Caco-2 (cell line): ENCODE results near the gene ARAP1. TPM values are rescaled to one million over a fixed set of nuclear protein-coding genes. Genes with fewer than 3 reads are reported as not detected.
A peak's percentile ranks its signal among the peaks of the same experiment; 100 is the strongest.

Source experiments
- BruUV-seq: library from RNA; stranded (reverse); fragments of 400-500 nt; replicated peaks from 2 replicates; lab custom pipeline; 2021; lab: Mats Ljungman, UMichigan
- CTCF ChIA-PET: fragments of 300-600 bp; sonication (Branson Sonifier 250); formaldehyde crosslinking; loops from one replicate; lab custom pipeline; 2022; ENCODE audit warnings: antibody characterized with exemption; lab: Charles Lee
- POLR2A ChIA-PET: fragments of 300-600 bp; sonication (Branson Sonifier 250); formaldehyde crosslinking; loops from one replicate; lab custom pipeline; 2022; ENCODE audit warnings: antibody characterized with exemption; lab: Charles Lee
- DNase-seq, 2 experiments: peaks; one replicate each; pipeline versions ENCODE4 v3.0.0 to v3.0.0-alpha.2; 2020 to 2022
- H3K27me3 ChIP-seq: replicated peaks from 2 replicates; pipeline ENCODE4 v1.6.0; 2011; ENCODE audit warnings: low read length; ENCODE audit not compliant: control insufficient read depth, insufficient read depth
- H3K36me3 ChIP-seq: 2 replicates; pipeline ENCODE4 v1.5.1; 2011; ENCODE audit warnings: low read length; ENCODE audit not compliant: control insufficient read depth, insufficient read depth
- H3K4me1 ChIP-seq: fragments of 250-450 bp; sonication (Bioruptor Pico); 2 replicates; pipeline ENCODE4 v1.5.1; 2020; ENCODE audit warnings: mild to moderate bottlenecking
- H3K4me3 ChIP-seq: 2 replicates; pipeline ENCODE4 v1.5.1; 2011; ENCODE audit warnings: low read depth, mild to moderate bottlenecking, control low read depth, low read length
- H3K9me3 ChIP-seq: fragments of 250-450 bp; sonication (Bioruptor Pico); 2 replicates; pipeline ENCODE4 v1.5.1; 2020; ENCODE audit warnings: mild to moderate bottlenecking, moderate library complexity
- H3K27ac Mint-ChIP-seq: one replicate; pipeline ENCODE4 v1.8.0; 2022; ENCODE audit warnings: mixed read lengths; ENCODE audit not compliant: unreplicated experiment
- H3K27me3 Mint-ChIP-seq: one replicate; pipeline ENCODE4 v1.8.0; 2022; ENCODE audit warnings: mixed read lengths; ENCODE audit not compliant: insufficient read depth, unreplicated experiment
- H3K36me3 Mint-ChIP-seq: one replicate; pipeline ENCODE4 v1.8.0; 2022; ENCODE audit warnings: mild to moderate bottlenecking, mixed read lengths; ENCODE audit not compliant: insufficient read depth, unreplicated experiment
- H3K4me1 Mint-ChIP-seq: one replicate; pipeline ENCODE4 v1.8.0; 2022; ENCODE audit warnings: low read depth, mixed read lengths; ENCODE audit not compliant: unreplicated experiment
- H3K4me3 Mint-ChIP-seq: one replicate; pipeline ENCODE4 v1.8.0; 2022; ENCODE audit warnings: mild to moderate bottlenecking, moderate library complexity, mixed read lengths; ENCODE audit not compliant: unreplicated experiment
- H3K9me3 Mint-ChIP-seq: one replicate; pipeline ENCODE4 v1.8.0; 2022; ENCODE audit warnings: mixed read lengths; ENCODE audit not compliant: unreplicated experiment
- intact Hi-C: fragments of 100-400 bp; cut with micrococcal nuclease; formaldehyde crosslinking; loops from one replicate; pipeline ENCODE4 v1.10.0; 2022; ENCODE audit not compliant: unreplicated experiment
- total RNA-seq: library from RNA; stranded (reverse); gene quantifications from 2 replicates; pipeline ENCODE4 v1.2.3, GENCODE V29; 2022
- TF ChIP-seq, protein P1 (sequence below), 2 experiments: fragments of 200-600 bp in 1 of 2; IDR thresholded peaks; 1 replicate in 1 of 2; 2 replicates in 1 of 2; pipeline versions ENCODE4 v1.5.1 to v1.8.0; 2011 to 2022; ENCODE audit warnings: antibody characterized with exemption in 1 of 2, control low read depth in 1 of 2, inconsistent platforms in 1 of 2, low read depth in 1 of 2, low read length in 1 of 2, mild to moderate bottlenecking in 1 of 2, moderate library complexity in 1 of 2; ENCODE audit not compliant: insufficient read depth in 1 of 2, severe bottlenecking in 1 of 2, unreplicated experiment in 1 of 2

The ARAP1 gene
- total RNA-seq, 1 experiment from 2014 or later = 87.1 TPM

DNA sequence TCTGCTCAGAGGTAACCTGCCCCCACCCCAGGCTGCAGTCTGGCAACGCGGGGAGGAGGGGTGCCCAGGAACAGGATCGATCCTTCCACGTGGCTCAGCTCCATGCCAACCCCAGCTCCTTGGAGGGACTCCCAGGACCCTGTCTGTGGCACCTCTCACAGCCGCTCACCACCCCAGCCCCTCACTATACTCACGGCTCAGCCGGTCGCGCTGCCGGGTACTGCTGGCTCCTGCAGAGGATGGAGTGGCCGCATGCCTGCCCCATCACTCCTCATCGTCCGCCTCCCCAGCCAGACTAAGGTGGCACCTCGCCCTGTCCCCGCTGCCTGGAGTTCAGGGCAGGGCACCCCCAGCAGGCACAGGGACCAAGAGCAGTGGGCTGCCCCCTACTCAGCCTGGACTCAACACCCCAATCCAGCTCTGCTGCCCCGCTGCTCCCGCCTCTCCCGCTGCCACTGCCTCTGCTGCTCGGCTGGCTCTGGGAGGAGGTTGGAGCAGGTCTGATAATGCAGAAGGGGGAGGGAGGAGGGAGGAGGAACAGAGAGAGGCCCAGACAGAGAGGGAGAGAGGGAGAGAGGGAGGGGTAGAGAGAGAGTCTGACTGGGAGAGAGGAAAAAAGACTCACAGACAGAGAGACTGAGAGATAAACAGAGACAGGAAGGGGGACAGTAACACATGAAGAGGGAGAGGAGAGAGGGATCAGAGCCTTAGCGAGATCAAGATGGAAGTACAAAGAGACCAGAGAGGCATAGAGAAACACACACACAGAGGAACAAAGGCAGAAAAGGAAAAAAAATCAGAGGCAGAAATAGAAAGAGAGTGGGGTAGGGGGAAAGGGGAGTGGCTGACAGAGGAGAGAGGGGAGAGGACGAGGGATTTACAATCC is 78.0 kb downstream of the ARAP1 start, which contains the start of gene PDE2A:
TSS of gene PDE2A (minus strand) at position 480 of the 886 bp plus-strand sequence. CDS start at position 265, 215 bp downstream.
- no peaks in the 10 kb centered on the region for H3K4me1 ChIP-seq
- TF ChIP-seq, protein P1, sequence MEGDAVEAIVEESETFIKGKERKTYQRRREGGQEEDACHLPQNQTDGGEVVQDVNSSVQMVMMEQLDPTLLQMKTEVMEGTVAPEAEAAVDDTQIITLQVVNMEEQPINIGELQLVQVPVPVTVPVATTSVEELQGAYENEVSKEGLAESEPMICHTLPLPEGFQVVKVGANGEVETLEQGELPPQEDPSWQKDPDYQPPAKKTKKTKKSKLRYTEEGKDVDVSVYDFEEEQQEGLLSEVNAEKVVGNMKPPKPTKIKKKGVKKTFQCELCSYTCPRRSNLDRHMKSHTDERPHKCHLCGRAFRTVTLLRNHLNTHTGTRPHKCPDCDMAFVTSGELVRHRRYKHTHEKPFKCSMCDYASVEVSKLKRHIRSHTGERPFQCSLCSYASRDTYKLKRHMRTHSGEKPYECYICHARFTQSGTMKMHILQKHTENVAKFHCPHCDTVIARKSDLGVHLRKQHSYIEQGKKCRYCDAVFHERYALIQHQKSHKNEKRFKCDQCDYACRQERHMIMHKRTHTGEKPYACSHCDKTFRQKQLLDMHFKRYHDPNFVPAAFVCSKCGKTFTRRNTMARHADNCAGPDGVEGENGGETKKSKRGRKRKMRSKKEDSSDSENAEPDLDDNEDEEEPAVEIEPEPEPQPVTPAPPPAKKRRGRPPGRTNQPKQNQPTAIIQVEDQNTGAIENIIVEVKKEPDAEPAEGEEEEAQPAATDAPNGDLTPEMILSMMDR (IDR thresholded peaks at IDR 0.05; ENCODE audit: insufficient read depth in 1 of 2, low read depth in 1 of 2, low read length in 1 of 2, severe bottlenecking in 1 of 2, unreplicated experiment in 1 of 2) = no peak
- H3K4me3 Mint-ChIP-seq = no peak within 1 kb of the TSS
- H3K36me3 ChIP-seq = no peaks in the 10 kb centered on the region
- H3K9me3 ChIP-seq = no peaks in the 10 kb centered on the region
- H3K9me3 Mint-ChIP-seq = no peaks in the 10 kb centered on the region
- ChIA-PET CTCF (interaction anchor here (1.6 to 2.4 kb wide), 2 partner anchors 10 kb away, joined by 8 to 17 read pairs; no protein-coding TSS in a partner anchor), POLR2A (no interaction called here)
- peaks cover 42% of the 10 kb centered on the region for H3K27me3 Mint-ChIP-seq
- H3K36me3 Mint-ChIP-seq = peaks cover 8% of the 10 kb centered on the region
- no peaks in the 10 kb centered on the region; the same call in 1 of the 2 replicates for H3K27me3 ChIP-seq
- DNase-seq = no peak
- H3K27ac Mint-ChIP-seq = no peak within 1 kb of the TSS
- H3K4me3 ChIP-seq = no peak within 1 kb of the TSS
- BruUV-seq = no TSS peak
- H3K4me1 Mint-ChIP-seq = no peaks in the 10 kb centered on the region
- intact Hi-C loops = no loop called here

DNA sequence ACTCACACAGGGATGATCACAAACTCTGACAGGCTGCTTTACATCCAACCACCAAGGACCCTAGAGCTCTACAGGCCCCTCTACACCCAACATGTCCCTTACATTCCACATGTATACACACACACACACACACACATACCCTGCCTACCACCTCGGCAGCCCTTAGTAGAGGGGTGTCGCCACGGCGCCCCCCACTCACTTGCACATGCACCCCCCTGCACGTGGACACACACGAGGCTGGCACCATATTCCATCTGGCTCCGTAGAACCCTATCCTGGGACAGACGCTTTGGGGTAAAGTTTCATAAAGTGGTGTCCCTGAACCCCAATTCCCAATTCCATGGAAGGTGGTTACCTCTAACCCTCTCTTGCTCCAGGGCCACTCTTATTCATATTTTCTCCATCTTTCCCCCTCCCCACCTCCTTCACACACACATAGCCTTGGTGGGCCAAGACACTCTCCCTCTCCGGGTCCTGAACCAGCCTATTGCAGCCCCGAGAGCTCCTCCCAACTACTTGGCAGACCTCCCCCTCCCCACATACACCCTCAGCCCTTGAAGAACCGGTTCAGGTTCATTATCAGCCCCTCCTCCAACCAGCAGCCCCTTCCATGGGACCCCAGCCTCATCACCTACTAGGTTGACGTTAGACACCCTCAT is 78.8 kb downstream of the ARAP1 start:
- Mint-ChIP-seq H3K4me3 (no peak overlapping the region), H3K27me3 (peaks cover 39% of the 10 kb centered on the region), H3K27ac (no peak overlapping the region), H3K36me3 (peaks cover 8% of the 10 kb centered on the region), H3K4me1 (no peaks in the 10 kb centered on the region), H3K9me3 (no peaks in the 10 kb centered on the region)
- POLR2A ChIA-PET = no interaction called here
- H3K4me1 ChIP-seq = no peaks in the 10 kb centered on the region
- TF ChIP-seq, protein P1 (IDR thresholded peaks at IDR 0.05; ENCODE audit: insufficient read depth in 1 of 2, low read depth in 1 of 2, low read length in 1 of 2, severe bottlenecking in 1 of 2, unreplicated experiment in 1 of 2) = no peak
- no peak overlapping the region for H3K4me3 ChIP-seq
- no TSS peak for BruUV-seq
- CTCF ChIA-PET = interaction anchor here (1.6 kb wide), 1 partner anchor 11 kb away, joined by 8 read pairs; no protein-coding TSS in a partner anchor
- peak in 1 of 2 experiments; percentile 60 for DNase-seq
- intact Hi-C loops = no loop called here
- H3K36me3 ChIP-seq = no peaks in the 10 kb centered on the region
- H3K9me3 ChIP-seq = 0 out of 2 replicates have a peak, but pooled peaks cover 1% of the 10 kb centered on the region
- no peaks in the 10 kb centered on the region; the same call in 1 of the 2 replicates for H3K27me3 ChIP-seq

DNA sequence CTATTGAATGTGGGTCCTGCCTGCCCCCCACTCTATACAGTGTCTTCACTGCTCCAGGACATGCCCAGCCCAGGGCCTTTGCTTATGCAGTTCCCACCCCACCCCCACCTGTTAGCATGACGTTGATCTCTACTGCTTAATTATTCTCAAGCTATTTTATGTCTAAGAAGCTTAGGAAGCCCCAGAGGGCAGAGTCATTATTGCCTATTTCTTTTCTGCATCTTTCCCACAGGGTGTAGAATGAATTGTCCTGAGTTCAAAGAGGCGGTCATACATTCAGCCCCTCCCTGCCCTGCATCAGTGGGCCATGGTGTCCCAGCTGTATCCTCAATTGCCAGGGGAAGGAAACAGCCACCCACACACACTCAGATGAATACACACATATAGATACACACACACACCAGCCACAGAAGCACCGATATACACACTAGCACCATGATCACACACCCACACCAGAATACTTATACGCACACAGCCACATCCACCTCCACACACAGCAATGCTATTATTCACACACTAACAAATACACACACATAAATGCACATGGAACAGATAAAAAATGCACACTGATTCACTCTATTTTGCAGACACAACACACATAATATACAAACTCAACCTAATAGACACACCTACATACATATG is 79.5 kb downstream of the ARAP1 start:
- POLR2A ChIA-PET = no interaction called here
- Histone ChIP-seq H3K4me1 (no peaks in the 10 kb centered on the region), H3K27me3 (no peaks in the 10 kb centered on the region; the same call in 1 of the 2 replicates), H3K9me3 (0 out of 2 replicates have a peak, but pooled peaks cover 4% of the 10 kb centered on the region), H3K4me3 (no peak overlapping the region), H3K36me3 (no peaks in the 10 kb centered on the region)
- no peak for DNase-seq
- TF ChIP-seq, protein P1 (IDR thresholded peaks at IDR 0.05; ENCODE audit: insufficient read depth in 1 of 2, low read depth in 1 of 2, low read length in 1 of 2, severe bottlenecking in 1 of 2, unreplicated experiment in 1 of 2) = no peak
- Mint-ChIP-seq H3K27me3 (peaks cover 32% of the 10 kb centered on the region), H3K36me3 (peaks cover under 1% of the 10 kb centered on the region), H3K9me3 (peaks cover 1% of the 10 kb centered on the region), H3K27ac (no peak overlapping the region), H3K4me1 (no peaks in the 10 kb centered on the region), H3K4me3 (no peak overlapping the region)
- no TSS peak for BruUV-seq
- CTCF ChIA-PET = interaction anchor here (0.6 to 1.6 kb wide), 3 partner anchors 12 to 400 kb away, joined by 4 to 8 read pairs (median 5); no protein-coding TSS in a partner anchor
- intact Hi-C loops = no loop called here
